HG03342 (cell line): ENCODE measurements around the gene ARFGAP2.
A peak's percentile ranks its signal among the peaks of the same experiment; 100 is the strongest.

Source experiments
- ATAC-seq: cut with Tn5 transposase; IDR thresholded peaks from one replicate; pipeline ENCODE4 v1.9.1; 2021; ENCODE audit warnings: mild to moderate bottlenecking, moderate library complexity; ENCODE audit not compliant: unreplicated experiment

Gene ARFGAP2

GRCh38 chr11:47187723-47188122 lies 11.0 kb upstream of the ARFGAP2 start:
- ATAC-seq: no peak

GRCh38 chr11:47186700-47187695 lies 10.3 kb upstream of the ARFGAP2 start:
- peak; percentile 6 for ATAC-seq

- peak; percentile 49 for ATAC-seq
These were observed 9.5 kb upstream of the ARFGAP2 start, which contains the start of gene PACSIN3 for GRCh38 chr11:47186076-47186699. Gene PACSIN3, minus strand, starts transcription at chr11:47186434. Its CDS starts 3,707 bp downstream, at chr11:47182727.

- ATAC-seq: no peak
These were observed 8.8 kb upstream of the ARFGAP2 start for GRCh38 chr11:47185305-47186075.

- ATAC-seq: no peak
These were observed 8.1 kb upstream of the ARFGAP2 start for GRCh38 chr11:47184711-47185304.

DNA sequence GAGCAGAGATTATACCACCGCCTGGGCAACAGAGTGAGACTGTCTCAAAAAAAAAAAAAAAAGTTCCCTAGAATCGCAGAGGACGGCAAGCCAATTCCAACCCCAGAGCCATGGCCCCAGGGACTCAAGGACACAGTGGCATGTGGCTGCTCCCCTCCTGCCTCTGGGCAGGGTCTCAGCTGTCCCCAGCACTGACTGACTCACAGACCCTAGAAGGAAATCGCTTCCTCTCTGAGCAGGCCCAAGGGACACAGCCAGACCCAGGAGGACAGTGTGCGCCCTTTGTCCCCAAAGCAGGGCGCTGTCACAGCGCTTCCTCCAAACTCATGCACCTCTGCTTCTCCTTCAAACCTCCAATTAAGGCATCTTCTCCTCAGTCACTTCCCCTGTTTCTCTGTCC lies 7.3 kb upstream of the ARFGAP2 start:
- ATAC-seq: no peak

DNA sequence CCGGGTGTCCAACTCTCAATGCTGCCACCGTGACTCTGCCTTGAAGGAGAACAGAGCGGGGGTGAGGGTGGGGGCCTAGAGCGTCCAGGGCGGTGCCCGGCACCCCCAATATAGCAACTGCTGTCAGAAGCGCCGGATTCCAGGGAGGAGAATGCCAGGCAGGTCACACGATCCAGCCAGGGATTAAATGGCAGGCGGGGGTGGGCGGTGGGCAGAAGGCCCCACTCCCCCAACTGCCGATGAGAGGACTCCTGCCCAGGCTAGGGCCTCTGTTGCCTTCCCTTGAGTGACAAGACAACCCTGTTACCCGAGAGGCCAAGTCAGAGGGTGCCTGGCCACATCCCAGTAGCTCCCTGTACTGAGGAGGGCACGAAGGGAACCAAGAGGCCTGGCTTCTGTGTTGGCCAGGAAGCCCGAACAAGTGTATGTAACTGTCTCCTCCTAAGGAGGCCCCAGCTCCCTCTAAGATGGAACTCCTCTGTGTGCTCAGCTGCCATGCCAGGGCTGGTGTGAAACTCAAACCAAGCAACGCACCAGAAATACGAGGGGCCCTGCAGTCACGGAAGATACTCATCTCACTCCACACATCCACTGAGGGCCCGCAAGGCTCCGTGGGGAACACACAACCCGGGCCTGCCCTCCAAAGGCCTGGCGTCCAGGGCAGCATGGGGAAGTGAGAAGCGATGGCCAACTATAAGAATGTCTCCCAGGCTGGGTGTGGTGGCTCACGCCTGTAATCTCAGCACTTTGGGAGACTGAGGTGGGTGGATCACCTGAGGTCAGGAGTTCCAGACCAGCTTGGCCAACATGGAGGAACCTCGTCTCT lies 6.6 kb upstream of the ARFGAP2 start:
- no peak for ATAC-seq

GRCh38 chr11:47182380-47182779 lies 5.7 kb upstream of the ARFGAP2 start:
- ATAC-seq: no peak

DNA sequence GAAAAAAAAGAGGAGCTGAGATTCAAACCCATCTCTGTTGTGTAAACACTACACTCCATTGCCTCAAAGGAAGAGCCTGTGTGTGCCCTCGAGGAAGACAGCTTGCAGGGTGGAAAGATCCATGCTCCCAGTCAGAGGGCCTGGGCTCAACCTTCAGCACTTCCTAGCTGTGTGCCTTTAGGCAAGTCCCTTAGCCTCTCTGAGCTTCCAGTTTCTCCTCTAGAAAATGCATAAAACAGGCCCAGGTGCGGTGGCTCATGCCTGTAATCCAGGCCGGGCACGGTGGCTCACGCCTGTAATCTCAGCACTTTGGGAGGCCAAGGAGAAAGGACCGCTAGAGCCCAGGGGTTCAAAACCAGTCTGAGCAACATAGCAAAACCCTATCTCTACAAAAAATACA lies 4.6 kb upstream of the ARFGAP2 start:
- ATAC-seq: no peak

- no peak for ATAC-seq
These were observed 3.5 kb upstream of the ARFGAP2 start for GRCh38 chr11:47180006-47180787.

- ATAC-seq: no peak
These were observed 2.9 kb upstream of the ARFGAP2 start for GRCh38 chr11:47179655-47179991.

DNA sequence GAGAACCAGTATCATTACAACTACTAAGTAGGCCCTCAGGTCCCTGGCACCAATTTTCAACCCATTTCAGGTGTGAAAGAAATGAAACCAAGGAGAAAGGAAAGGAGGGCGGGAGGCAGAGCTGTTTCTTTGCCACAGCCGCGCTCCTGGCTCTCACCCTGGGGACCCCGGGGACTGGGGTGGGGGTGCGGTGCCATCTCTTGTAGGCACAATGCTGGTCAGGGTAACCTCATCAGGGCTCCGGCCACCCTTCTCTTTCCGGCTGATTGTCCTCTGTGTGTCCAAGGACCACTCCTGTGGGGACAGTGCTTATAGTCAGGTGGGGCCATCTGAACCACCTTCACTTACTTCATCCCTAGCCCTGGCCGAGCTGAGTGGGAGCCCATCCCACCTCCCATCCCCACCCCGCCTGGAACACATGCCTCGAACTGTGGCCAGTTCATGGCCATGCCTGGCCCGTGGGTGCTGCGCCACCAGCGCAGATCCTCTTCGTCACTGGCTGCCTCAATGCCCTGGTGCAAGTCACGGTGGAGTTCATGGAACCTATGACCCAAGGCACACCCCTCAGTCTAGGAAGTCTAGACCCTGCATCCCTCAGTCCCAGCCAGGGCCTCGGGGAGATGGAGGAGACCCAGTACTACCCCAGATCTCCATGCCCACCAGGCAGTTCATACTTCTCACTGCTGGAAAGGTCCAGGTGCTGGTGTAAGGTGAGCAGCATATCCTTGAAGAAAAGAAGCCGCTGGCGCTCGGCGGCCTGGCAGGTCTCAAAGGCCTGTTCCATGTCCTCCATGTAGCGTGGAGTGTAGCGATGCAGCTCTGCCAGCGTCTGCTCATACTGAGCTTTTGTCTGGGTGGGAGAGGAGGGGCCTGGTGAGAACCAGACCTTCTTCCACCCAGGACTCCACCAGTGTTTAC lies 2.3 kb upstream of the ARFGAP2 start:
- no peak for ATAC-seq

- no peak for ATAC-seq
These were observed 1.6 kb upstream of the ARFGAP2 start for GRCh38 chr11:47178316-47178715.

DNA sequence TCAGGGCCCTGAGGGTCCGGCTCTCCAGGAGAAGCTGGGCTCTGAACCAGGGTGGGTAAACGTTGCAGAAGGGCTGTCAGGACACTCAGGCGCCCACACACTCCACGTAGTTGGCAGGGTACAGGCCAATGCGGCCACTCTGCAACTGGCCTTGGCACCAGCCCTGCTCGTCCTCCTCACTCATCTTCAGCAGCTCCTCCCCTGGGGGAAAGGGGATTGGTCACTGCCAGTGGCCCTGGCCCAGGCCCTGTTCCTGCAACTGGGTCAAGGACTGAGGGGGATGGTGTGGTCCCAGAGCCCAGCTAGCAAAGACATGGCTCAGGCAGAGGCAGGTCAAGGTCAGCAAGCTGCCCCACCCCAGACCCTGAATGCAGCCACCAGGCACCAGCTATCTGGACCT lies 1.2 kb upstream of the ARFGAP2 start:
- ATAC-seq: no peak

- peak; percentile 38 for ATAC-seq
These were observed 658 bp upstream of the ARFGAP2 start for GRCh38 chr11:47177229-47177845.

GRCh38 chr11:47175746-47176327 lies 842 bp downstream of the ARFGAP2 start:
- no peak for ATAC-seq

GRCh38 chr11:47172740-47173336 lies 3.8 kb downstream of the ARFGAP2 start:
- no peak for ATAC-seq
